Esophagus squamous epithelium (tissue), 4 donors: ENCODE data around the gene ZDHHC8.

Experiments
- POLR2A ChIP-seq, 4 donors: fragments of 450-650 bp; IDR thresholded peaks; one replicate each; pipeline ENCODE4 v1.6.1; 2017; ENCODE audit warnings: antibody characterized with exemption in 4 of 4, mild to moderate bottlenecking in 4 of 4, moderate library complexity in 3 of 4
- TF ChIP-seq, protein P1 (sequence below), 6 experiments: fragments of 450-650 bp in 4 of 6; fragments of 200-600 bp in 2 of 6; sonication (generic) in 2 of 6; IDR thresholded peaks; one replicate each; pipeline ENCODE4 v1.5.1; 2016 to 2019; ENCODE audit warnings: antibody characterized with exemption in 6 of 6, mild to moderate bottlenecking in 4 of 6, moderate library complexity in 4 of 6

DNA sequence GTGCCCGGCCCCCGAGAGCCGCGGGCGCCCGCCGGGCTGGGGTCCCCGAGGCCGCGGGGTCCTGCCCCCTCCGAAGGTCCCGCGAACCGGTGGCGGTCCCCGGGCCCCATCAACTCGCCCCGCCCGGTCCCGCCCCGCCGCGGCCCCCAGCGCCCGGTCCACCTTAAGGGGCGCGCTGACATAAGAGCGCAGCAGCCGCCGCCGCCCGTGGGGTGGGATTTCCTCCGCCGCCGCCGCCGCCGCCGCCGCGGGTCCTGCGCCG is at the start of gene ZDHHC8:
- TF ChIP-seq, protein P1, sequence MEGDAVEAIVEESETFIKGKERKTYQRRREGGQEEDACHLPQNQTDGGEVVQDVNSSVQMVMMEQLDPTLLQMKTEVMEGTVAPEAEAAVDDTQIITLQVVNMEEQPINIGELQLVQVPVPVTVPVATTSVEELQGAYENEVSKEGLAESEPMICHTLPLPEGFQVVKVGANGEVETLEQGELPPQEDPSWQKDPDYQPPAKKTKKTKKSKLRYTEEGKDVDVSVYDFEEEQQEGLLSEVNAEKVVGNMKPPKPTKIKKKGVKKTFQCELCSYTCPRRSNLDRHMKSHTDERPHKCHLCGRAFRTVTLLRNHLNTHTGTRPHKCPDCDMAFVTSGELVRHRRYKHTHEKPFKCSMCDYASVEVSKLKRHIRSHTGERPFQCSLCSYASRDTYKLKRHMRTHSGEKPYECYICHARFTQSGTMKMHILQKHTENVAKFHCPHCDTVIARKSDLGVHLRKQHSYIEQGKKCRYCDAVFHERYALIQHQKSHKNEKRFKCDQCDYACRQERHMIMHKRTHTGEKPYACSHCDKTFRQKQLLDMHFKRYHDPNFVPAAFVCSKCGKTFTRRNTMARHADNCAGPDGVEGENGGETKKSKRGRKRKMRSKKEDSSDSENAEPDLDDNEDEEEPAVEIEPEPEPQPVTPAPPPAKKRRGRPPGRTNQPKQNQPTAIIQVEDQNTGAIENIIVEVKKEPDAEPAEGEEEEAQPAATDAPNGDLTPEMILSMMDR (IDR thresholded peaks at IDR 0.05): no peak
- TF ChIP-seq POLR2A (IDR thresholded peaks at IDR 0.05): no peak
